MV-4-11 (cell line): ENCODE data around the gene FLNB.

ENCODE experiments used
- DNase-seq: peaks from one replicate; lab custom pipeline; 2025; lab: John Stamatoyannopoulos, UW

FLNB gene

GRCh38 chr3:58164199-58164879, 156.1 kb downstream of the FLNB start:
- DNase-seq: no peak

GRCh38 chr3:58164906-58165821, 156.9 kb downstream of the FLNB start:
- DNase-seq: no peak

- DNase-seq: peak; percentile 43
Measured at GRCh38 chr3:58167431-58168351, 159.5 kb downstream of the FLNB start.

- no peak for DNase-seq
Measured at GRCh38 chr3:58168498-58168897, 160.3 kb downstream of the FLNB start.

GRCh38 chr3:58169371-58169770, 161.1 kb downstream of the FLNB start:
- no peak for DNase-seq

- DNase-seq: no peak
Measured at GRCh38 chr3:58170376-58170775, 162.2 kb downstream of the FLNB start.

GRCh38 chr3:58171126-58171525, 162.9 kb downstream of the FLNB start:
- no peak for DNase-seq

- peak; percentile 18 for DNase-seq
Measured at GRCh38 chr3:58173029-58173668, 164.9 kb downstream of the FLNB start.

- peak; percentile 14 for DNase-seq
Measured at GRCh38 chr3:58173669-58174398, 165.6 kb downstream of the FLNB start.

GRCh38 chr3:58175187-58175436, 166.9 kb downstream of the FLNB start:
- DNase-seq: no peak

- DNase-seq: no peak
Measured at GRCh38 chr3:58175437-58176184, 167.4 kb downstream of the FLNB start.

- no peak for DNase-seq
Measured at GRCh38 chr3:58176185-58176530, 167.9 kb downstream of the FLNB start.

GRCh38 chr3:58176827-58177489, 168.7 kb downstream of the FLNB start:
- DNase-seq: no peak

GRCh38 chr3:58177747-58178527, 169.7 kb downstream of the FLNB start:
- peak; percentile 67 for DNase-seq

GRCh38 chr3:58178528-58179234, 170.5 kb downstream of the FLNB start:
- DNase-seq: no peak

- peak; percentile 23 for DNase-seq
Measured at GRCh38 chr3:58179235-58180098, 171.2 kb downstream of the FLNB start.

GRCh38 chr3:58180099-58180880, 172.1 kb downstream of the FLNB start:
- no peak for DNase-seq
